ENCODE data around the gene ATP1B1. TPM values are rescaled to one million over a fixed set of nuclear protein-coding genes. Genes with fewer than 3 reads are reported as not detected.

Gene ATP1B1
- total and polyA plus RNA-seq, 2 of the 8 experiments (the other 6 are each of a cell fraction or from before 2014, with no cell fraction given), result 16.3 to 76.5 TPM

GRCh38 chr1:169078163-169078883 is 28.2 kb upstream of the ATP1B1 start (continued):
- TF ChIP-seq CTBP2 (IDR thresholded peaks at IDR 0.05; ENCODE audit: borderline replicate concordance, insufficient read depth, insufficient read length, low read length), result no peak

All from H1 (cell line).